HG03064 (cell line): Measurements from ENCODE around the gene CARS1.
"Not testable (repeated sequence)": the region's sequence is repeated elsewhere in the genome, so short reads cannot be mapped to it uniquely, and the experiment has no call there.

Experiments used
- ATAC-seq: cut with Tn5 transposase; IDR thresholded peaks from one replicate; pipeline ENCODE4 v1.9.1; 2021; ENCODE audit warnings: low read depth; ENCODE audit not compliant: unreplicated experiment

Gene CARS1

GRCh38 chr11:3063876-3064275 lies 6.7 kb upstream of the CARS1 start:
- not testable (repeated sequence) for ATAC-seq

DNA sequence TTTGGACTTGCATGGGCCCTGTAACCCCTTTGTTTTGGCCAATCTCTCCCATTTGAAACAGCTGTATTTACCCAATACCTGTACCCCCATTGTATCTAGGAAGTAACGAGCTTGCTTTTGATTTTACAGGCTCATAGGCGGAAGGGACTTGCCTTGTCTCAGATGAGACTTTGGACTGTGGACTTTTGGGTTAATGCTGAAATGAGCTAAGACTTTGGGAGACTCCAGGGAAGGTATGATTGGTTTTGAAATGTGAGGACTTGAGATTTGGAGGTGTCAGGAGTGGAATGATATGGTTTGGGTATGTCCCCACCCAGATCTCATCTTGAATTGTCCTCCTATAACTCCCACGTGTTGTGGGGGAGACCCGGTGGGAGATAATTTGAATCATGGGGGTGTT lies 6.2 kb upstream of the CARS1 start:
- not testable (repeated sequence) for ATAC-seq

- no peak for ATAC-seq
Observed at GRCh38 chr11:3060436-3061025, 3.3 kb upstream of the CARS1 start.

- no peak for ATAC-seq
Observed at GRCh38 chr11:3058753-3059664, 1.8 kb upstream of the CARS1 start.

- no peak for ATAC-seq
Observed at GRCh38 chr11:3056296-3057068, 741 bp downstream of the CARS1 start.

GRCh38 chr11:3055891-3056290 lies 1.3 kb downstream of the CARS1 start:
- no peak for ATAC-seq

- ATAC-seq, result no peak
Observed at GRCh38 chr11:3052567-3052966, 4.7 kb downstream of the CARS1 start.

- ATAC-seq, result no peak
Observed at GRCh38 chr11:3052109-3052479, 5.1 kb downstream of the CARS1 start.

- ATAC-seq, result no peak
Observed at GRCh38 chr11:3051196-3052108, 5.8 kb downstream of the CARS1 start.

- no peak for ATAC-seq
Observed at GRCh38 chr11:3050386-3051195, 6.6 kb downstream of the CARS1 start.

DNA sequence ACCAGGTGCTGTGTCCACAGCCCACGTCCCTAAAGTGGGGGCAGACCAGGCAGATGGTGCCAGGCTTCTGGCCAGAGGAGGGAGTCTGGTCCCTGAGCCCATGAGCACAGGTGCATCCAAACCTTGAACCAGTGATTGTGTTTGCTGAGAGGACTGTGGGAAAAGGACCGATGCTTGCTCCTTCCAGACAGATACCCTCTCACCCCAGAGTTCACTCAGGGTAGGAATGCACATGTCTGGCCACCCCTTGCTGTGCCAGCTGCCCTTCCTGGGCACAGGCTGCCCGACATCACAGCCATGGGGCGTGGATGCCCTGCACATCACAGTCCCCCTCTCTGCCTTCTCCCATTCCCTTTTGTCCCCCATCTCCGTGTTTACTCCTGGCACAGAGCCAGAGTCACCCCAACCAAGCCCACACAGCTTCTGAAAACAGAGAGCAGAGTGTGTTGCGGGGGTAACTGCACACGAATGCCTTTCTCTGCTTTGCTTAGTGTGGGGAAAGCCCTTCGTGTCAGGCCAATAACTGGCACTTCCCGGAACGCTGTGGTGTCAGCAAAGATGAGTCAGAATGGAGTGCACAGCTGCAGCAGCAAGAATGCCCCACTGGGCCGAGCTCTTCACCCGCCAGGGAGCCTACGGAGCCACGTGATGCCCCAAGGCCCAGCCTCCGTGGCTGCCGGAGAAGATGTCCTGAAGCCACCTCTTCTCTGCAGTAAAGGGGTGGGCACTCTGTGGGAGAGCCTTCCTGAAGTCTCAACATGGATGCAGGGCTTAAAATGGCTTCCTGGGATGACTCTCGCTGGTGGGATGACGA lies 7.6 kb downstream of the CARS1 start:
- ATAC-seq, result peak; percentile 55

- no peak for ATAC-seq
Observed at GRCh38 chr11:3047637-3048036, 9.6 kb downstream of the CARS1 start.

DNA sequence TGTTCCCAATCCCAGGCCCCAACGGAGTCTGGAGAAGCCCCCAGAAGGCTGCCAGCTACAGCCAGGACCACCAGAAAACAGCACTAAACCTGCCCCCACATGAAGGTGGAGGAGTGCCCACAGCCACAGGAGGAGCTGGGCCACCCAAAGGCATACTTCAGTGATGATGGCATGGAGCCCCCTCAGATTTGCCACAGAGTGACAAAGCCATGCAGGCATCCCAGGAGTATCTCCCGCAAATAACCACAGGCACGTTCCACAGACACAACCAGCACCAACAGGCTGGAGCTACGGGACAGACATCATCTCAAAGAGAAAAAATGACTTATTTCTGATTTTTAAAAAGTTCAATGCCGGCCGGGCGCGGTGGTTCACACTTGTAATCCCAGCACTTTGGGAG lies 10.6 kb downstream of the CARS1 start:
- no peak for ATAC-seq

DNA sequence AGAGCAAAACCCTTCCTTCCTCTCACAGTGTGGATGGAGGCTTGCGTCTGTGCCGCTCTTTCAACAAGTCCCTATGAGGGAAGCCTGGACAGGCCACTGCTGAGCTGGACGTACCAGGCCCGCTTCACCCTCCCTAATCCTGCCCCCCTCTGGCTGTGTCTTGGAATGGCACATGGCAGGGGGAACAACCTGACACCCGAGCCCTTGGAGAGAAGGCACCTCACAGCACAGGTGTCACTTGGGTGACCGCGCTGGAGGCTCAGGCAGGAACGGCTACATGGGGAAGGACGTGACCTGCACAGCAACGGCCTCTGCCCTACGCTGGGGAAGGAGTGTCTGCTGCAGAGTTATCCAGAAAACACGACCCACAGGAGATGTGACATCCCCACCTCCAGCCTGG lies 11.0 kb downstream of the CARS1 start:
- no peak for ATAC-seq

DNA sequence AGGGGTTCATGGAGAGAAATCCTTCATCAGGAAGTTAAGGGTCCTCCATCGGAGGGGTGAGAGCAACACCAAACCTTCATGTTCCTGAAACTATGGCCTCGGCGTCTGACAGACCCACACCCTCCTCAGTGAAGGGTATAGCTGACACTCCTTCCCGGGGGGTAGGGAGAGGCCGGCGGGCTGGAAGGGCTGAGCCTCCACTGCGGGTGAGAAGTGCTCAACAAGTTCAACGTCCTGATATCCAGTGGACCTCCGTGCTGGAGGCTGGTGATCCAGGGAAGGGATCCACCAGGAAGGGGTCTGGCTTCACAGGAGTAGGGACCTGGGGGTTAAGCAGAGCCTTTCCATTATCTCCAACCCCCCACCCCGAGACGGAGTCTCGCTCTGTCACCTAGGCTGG lies 12.3 kb downstream of the CARS1 start:
- no peak for ATAC-seq

DNA sequence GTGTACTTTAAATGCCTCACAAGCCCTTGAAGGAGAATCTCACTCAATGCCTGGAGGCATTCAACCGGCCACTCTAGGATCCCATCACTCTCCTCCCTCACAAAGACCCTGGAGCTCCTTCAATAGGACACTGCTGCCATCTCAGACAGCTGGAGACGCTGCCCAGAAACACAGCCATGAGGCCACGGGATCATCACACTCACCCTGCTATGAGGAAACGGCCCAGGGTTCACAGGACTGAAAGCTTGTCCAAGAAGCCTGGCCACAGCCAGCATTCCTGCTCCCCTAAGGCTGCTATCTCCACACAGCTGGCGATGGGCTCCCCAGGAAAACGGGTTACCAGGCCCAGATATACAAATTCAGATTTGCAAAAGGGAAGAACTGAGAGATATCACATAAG lies 13.2 kb downstream of the CARS1 start:
- ATAC-seq, result no peak

DNA sequence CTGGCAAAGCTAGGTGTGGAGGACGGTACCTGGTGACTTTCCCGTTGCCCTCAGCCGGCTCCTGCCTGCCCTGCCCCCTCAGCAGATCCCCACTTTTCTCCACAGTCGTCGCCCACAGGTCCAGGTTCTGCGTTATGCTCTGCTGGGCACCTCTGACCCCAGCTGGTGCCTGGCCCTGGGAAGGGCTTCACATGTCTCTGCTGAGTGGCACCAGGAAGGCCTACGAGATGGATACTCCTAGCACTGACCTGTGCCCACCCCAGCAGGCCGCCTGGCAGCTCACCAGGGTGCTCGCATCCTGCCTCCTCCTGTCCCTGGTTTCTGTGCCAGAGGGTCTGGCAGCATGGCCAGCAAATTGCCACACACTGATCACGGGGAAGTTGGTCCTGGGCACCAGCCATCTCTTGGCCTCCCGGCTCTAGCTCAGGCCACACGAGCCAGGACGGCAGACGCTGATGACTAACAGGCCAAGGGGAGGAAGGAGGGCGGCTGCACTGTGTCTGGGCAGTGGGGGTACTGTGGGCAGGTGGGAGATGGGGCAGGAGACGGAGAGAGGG lies 13.8 kb downstream of the CARS1 start:
- ATAC-seq, result no peak

- ATAC-seq, result no peak
Observed at GRCh38 chr11:3042496-3043314, 14.5 kb downstream of the CARS1 start.
